ENCODE data around the gene SEC22C. TPM values are rescaled to one million over a fixed set of nuclear protein-coding genes. Genes with fewer than 3 reads are reported as not detected.

Gene SEC22C
- polyA plus RNA-seq, 1 donor (not counting 4 experiments of a cell fraction or from before 2014, with no cell fraction given), result 58.4 TPM

DNA sequence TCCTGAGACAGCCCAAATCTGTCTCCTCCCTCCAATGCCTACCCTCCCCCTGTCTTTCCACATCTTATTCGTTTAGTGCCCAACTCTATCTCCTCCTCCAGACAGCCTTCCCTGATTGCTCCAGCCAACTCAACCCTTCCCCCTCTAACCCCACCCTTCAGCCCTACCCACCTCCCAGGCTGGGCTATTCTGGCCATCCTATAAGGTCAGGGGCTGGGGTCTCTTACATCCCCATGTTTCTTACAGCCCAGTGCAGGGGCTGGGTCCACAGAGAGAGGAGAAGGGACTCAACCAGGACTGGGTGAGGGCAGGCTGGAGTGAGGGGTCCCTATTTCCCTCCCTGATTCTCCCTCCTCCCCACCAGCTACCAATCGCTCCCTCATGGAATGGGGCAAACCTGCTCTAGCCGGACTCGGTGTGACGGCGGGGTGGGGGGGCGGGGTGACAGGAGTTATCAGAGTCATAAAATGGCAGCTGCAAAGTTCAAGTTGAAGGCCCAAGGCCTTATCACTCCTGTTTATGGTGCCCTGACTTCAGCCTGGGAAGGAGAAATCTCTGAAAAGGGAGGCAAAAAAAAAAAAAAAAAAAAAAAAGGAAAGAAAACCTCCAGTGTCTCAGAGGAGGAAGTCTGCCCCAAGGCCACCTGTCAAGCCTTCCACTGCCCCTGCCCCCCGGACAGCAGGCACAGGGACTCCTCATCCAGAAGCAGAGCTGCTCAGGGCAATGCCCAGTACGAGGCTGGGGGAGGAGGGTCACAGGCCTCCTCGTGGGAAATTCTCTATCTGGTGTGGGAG, 77.2 kb downstream of the SEC22C start:
- H4K20me1 ChIP-seq (ENCODE audit: control insufficient read depth, extremely low read depth, insufficient read depth, low read length), result no peaks in the 10 kb centered on the region
- H3K9me3 ChIP-seq (ENCODE audit: control insufficient read depth, low read depth, low read length), result no peaks in the 10 kb centered on the region
- H3K4me3 ChIP-seq (ENCODE audit: control insufficient read depth in 2 of 3, extremely low read depth in 1 of 3, insufficient read depth in 2 of 3, low read depth in 1 of 3, low read length in 3 of 3), result no peak overlapping the region
- no peaks in the 10 kb centered on the region for H3K79me2 ChIP-seq (ENCODE audit: control insufficient read depth, insufficient read depth, low read length)
- dilution Hi-C loops (cut with MboI; ENCODE audit: extremely low pct_ligation_motif_present, low sequenced_read_pairs), result no loop called here
- TF ChIP-seq EZH2 (IDR thresholded peaks at IDR 0.05; ENCODE audit: low read length), result no peak
- TF ChIP-seq, protein P1, sequence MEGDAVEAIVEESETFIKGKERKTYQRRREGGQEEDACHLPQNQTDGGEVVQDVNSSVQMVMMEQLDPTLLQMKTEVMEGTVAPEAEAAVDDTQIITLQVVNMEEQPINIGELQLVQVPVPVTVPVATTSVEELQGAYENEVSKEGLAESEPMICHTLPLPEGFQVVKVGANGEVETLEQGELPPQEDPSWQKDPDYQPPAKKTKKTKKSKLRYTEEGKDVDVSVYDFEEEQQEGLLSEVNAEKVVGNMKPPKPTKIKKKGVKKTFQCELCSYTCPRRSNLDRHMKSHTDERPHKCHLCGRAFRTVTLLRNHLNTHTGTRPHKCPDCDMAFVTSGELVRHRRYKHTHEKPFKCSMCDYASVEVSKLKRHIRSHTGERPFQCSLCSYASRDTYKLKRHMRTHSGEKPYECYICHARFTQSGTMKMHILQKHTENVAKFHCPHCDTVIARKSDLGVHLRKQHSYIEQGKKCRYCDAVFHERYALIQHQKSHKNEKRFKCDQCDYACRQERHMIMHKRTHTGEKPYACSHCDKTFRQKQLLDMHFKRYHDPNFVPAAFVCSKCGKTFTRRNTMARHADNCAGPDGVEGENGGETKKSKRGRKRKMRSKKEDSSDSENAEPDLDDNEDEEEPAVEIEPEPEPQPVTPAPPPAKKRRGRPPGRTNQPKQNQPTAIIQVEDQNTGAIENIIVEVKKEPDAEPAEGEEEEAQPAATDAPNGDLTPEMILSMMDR (optimal IDR thresholded peaks at IDR 0.05 in 1 of 3, IDR thresholded peaks at IDR 0.05 in 1 of 3, conservative IDR thresholded peaks at IDR 0.05 in 1 of 3; ENCODE audit: extremely low read depth in 1 of 3, insufficient read depth in 2 of 3, low read length in 3 of 3), result no peak
- no peaks in the 10 kb centered on the region for H3K36me3 ChIP-seq (ENCODE audit: control insufficient read depth in 2 of 2, extremely low read depth in 1 of 2, insufficient read depth in 2 of 2, low read length in 2 of 2)
- H3K27ac ChIP-seq (ENCODE audit: control insufficient read depth, insufficient read depth, low read length), result no peak overlapping the region
- H2AFZ ChIP-seq (ENCODE audit: control insufficient read depth, low read length), result no peak overlapping the region
- FAIRE-seq (no peak), DNase-seq (ENCODE audit: low read depth, low spot score) (no peak)
- no peak overlapping the region for H3K9ac ChIP-seq (ENCODE audit: control insufficient read depth, extremely low read depth, insufficient read depth, low read length)
- H3K4me2 ChIP-seq (ENCODE audit: control insufficient read depth, extremely low read depth, insufficient read depth, low read depth, low read length), result no peak overlapping the region
- peaks cover 22% of the 10 kb centered on the region for H3K4me1 ChIP-seq (ENCODE audit: control insufficient read depth, extremely low read depth, insufficient read depth, low read length)
- no peaks in the 10 kb centered on the region for H3K9me1 ChIP-seq (ENCODE audit: control insufficient read depth, extremely low read depth, insufficient read depth, low read length)
- H3K27me3 ChIP-seq (ENCODE audit: control insufficient read depth, extremely low read depth, insufficient read depth, low read length), result peaks cover 10% of the 10 kb centered on the region

DNA sequence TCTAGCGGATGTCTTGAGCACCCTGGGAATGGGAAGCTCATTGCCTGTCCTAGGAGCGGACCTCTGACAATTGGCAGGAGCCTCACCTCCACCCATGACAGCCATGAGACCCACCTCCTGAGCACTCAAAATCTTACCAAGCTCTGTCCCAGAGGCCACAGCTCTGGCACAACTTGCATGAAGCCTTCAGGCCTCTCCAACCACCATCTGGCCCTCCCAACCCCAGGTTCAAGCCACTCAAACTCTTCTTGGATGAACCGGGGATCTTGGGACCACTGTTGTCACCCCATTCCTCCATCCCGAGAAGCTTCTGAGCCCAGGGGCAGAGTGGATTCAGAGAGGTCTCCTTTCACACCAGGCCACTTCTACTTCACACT, 77.8 kb downstream of the SEC22C start:
- Histone ChIP-seq H4K20me1 (ENCODE audit: control insufficient read depth, extremely low read depth, insufficient read depth, low read length) (no peaks in the 10 kb centered on the region), H3K27ac (ENCODE audit: control insufficient read depth, insufficient read depth, low read length) (no peak overlapping the region), H3K9me3 (ENCODE audit: control insufficient read depth, low read depth, low read length) (no peaks in the 10 kb centered on the region), H3K79me2 (ENCODE audit: control insufficient read depth, insufficient read depth, low read length) (no peaks in the 10 kb centered on the region), H3K36me3 (ENCODE audit: control insufficient read depth in 2 of 2, extremely low read depth in 1 of 2, insufficient read depth in 2 of 2, low read length in 2 of 2) (no peaks in the 10 kb centered on the region), H3K4me3 (ENCODE audit: control insufficient read depth in 2 of 3, extremely low read depth in 1 of 3, insufficient read depth in 2 of 3, low read depth in 1 of 3, low read length in 3 of 3) (no peak overlapping the region), H3K27me3 (ENCODE audit: control insufficient read depth, extremely low read depth, insufficient read depth, low read length) (peaks cover 10% of the 10 kb centered on the region), H3K4me1 (ENCODE audit: control insufficient read depth, extremely low read depth, insufficient read depth, low read length) (peaks cover 28% of the 10 kb centered on the region), H3K9me1 (ENCODE audit: control insufficient read depth, extremely low read depth, insufficient read depth, low read length) (peaks cover 2% of the 10 kb centered on the region), H3K9ac (ENCODE audit: control insufficient read depth, extremely low read depth, insufficient read depth, low read length) (no peak overlapping the region), H3K4me2 (ENCODE audit: control insufficient read depth, extremely low read depth, insufficient read depth, low read depth, low read length) (no peak overlapping the region), H2AFZ (ENCODE audit: control insufficient read depth, low read length) (no peak overlapping the region)
- no peak for TF ChIP-seq EZH2 (IDR thresholded peaks at IDR 0.05; ENCODE audit: low read length)
- DNase-seq (ENCODE audit: low read depth, low spot score) (no peak), FAIRE-seq (no peak)
- dilution Hi-C loops (cut with MboI; ENCODE audit: extremely low pct_ligation_motif_present, low sequenced_read_pairs), result no loop called here

All from keratinocyte (primary cell).